Lower leg skin (tissue), 3 donors: ENCODE data around the gene B9D1.

Experiments
- CTCF ChIP-seq, 3 donors: fragments of 450-650 bp; IDR thresholded peaks; one replicate each; pipeline ENCODE4 v1.5.1; 2016; ENCODE audit warnings: antibody characterized with exemption in 3 of 3, mild to moderate bottlenecking in 3 of 3, moderate library complexity in 2 of 3
- POLR2A ChIP-seq, 2 donors: fragments of 450-650 bp; IDR thresholded peaks; one replicate each; pipeline ENCODE4 v1.6.1; 2016 to 2017; ENCODE audit warnings: antibody characterized with exemption in 2 of 2, mild to moderate bottlenecking in 1 of 2, moderate library complexity in 1 of 2

GRCh38 chr17:19410091-19410490 is 47.6 kb upstream of the B9D1 start:
- TF ChIP-seq POLR2A (IDR thresholded peaks at IDR 0.05) (no peak), CTCF (IDR thresholded peaks at IDR 0.05) (no peak)
